Chondrocyte (in vitro differentiated cells): ENCODE measurements around the gene DNAJC7. TPM values are rescaled to one million over a fixed set of nuclear protein-coding genes. Genes with fewer than 3 reads are reported as not detected.

Experiments used
- DNase-seq: peaks from one replicate; pipeline ENCODE4 v3.0.0; 2021; ENCODE audit warnings: mixed read lengths, low spot score
- H3K27ac Mint-ChIP-seq: one replicate; pipeline ENCODE4 v1.8.0; 2021; ENCODE audit warnings: mild to moderate bottlenecking, moderate library complexity, mixed read lengths; ENCODE audit not compliant: unreplicated experiment
- H3K27me3 Mint-ChIP-seq: 2 replicates; pipeline ENCODE4 v1.8.0; 2021; ENCODE audit warnings: low read depth, mixed read lengths
- H3K36me3 Mint-ChIP-seq: 2 replicates; pipeline ENCODE4 v1.8.0; 2021; ENCODE audit warnings: low read depth, mixed read lengths
- H3K4me1 Mint-ChIP-seq: 2 replicates; pipeline ENCODE4 v1.8.0; 2021; ENCODE audit warnings: low read depth, mild to moderate bottlenecking, mixed read lengths
- H3K4me3 Mint-ChIP-seq: one replicate; pipeline ENCODE4 v1.8.0; 2021; ENCODE audit warnings: mild to moderate bottlenecking, moderate library complexity, mixed read lengths; ENCODE audit not compliant: unreplicated experiment
- H3K9me3 Mint-ChIP-seq: 2 replicates; pipeline ENCODE4 v1.8.0; 2021; ENCODE audit warnings: low read depth, mixed read lengths
- total RNA-seq: library from RNA; stranded (reverse); gene quantifications from 3 replicates; pipeline ENCODE4 v1.2.1, GENCODE V29; 2021
- TF ChIP-seq, protein P1 (sequence below): fragments of 200-600 bp; sonication (generic); IDR thresholded peaks from 2 replicates; pipeline ENCODE4 v1.5.0; 2021; ENCODE audit warnings: antibody characterized with exemption, mild to moderate bottlenecking, moderate library complexity

Gene DNAJC7
- total RNA-seq, 1 donor from 2014 or later: 51.2 TPM

GRCh38 chr17:41985919-41986318 is 31.3 kb downstream of the DNAJC7 start:
- H3K4me3 Mint-ChIP-seq: no peak overlapping the region
- no peaks in the 10 kb centered on the region for H3K4me1 Mint-ChIP-seq
- H3K9me3 Mint-ChIP-seq: no peaks in the 10 kb centered on the region
- TF ChIP-seq, protein P1, sequence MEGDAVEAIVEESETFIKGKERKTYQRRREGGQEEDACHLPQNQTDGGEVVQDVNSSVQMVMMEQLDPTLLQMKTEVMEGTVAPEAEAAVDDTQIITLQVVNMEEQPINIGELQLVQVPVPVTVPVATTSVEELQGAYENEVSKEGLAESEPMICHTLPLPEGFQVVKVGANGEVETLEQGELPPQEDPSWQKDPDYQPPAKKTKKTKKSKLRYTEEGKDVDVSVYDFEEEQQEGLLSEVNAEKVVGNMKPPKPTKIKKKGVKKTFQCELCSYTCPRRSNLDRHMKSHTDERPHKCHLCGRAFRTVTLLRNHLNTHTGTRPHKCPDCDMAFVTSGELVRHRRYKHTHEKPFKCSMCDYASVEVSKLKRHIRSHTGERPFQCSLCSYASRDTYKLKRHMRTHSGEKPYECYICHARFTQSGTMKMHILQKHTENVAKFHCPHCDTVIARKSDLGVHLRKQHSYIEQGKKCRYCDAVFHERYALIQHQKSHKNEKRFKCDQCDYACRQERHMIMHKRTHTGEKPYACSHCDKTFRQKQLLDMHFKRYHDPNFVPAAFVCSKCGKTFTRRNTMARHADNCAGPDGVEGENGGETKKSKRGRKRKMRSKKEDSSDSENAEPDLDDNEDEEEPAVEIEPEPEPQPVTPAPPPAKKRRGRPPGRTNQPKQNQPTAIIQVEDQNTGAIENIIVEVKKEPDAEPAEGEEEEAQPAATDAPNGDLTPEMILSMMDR: no peak
- peaks cover 31% of the 10 kb centered on the region for H3K36me3 Mint-ChIP-seq
- H3K27ac Mint-ChIP-seq: no peak overlapping the region
- no peaks in the 10 kb centered on the region for H3K27me3 Mint-ChIP-seq
- no peak for DNase-seq

- peaks cover 32% of the 10 kb centered on the region for H3K36me3 Mint-ChIP-seq
- H3K4me1 Mint-ChIP-seq: no peaks in the 10 kb centered on the region
- no peaks in the 10 kb centered on the region for H3K27me3 Mint-ChIP-seq
- no peaks in the 10 kb centered on the region for H3K9me3 Mint-ChIP-seq
- no peak overlapping the region for H3K4me3 Mint-ChIP-seq
- TF ChIP-seq, protein P1: no peak
- DNase-seq: no peak
- H3K27ac Mint-ChIP-seq: no peak overlapping the region
Observed at GRCh38 chr17:41984454-41984853, 32.8 kb downstream of the DNAJC7 start.

DNA sequence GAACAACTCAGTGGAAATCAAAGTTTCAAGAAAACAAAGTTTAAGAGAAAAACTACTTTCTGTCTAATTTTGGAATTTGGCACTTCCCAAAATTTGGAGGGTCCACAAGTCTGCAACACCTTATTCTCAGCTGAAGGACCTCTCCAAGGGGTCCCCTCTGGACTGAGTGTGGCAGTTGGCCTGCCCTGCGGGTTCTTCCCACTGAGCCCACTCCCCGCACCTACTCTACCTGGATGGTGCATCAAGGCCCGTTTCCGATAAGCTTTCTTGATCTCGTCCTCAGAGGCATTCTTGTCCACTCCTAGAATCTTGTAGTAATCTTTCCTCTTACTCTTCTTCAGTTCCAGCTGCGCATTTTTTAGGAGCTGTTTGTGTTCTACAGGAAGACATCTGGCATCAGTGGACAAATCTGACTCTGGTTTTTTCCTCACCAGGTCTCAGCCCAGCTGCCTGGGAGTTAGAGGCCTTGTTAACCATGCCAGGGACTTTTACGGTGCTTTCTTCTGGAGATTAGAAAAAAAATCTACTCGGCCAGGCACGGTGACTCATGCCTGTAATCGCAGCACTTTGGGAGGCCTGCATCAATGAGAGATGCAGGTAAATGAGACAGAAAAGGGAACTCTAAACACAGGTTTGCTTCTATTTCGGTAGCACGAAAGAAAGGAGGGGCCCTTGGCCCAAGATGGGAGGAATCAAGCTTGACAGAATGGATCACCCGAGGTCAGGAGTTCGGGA is 35.0 kb downstream of the DNAJC7 start:
- Mint-ChIP-seq H3K27me3 (no peaks in the 10 kb centered on the region), H3K36me3 (peaks cover 32% of the 10 kb centered on the region), H3K4me3 (no peak overlapping the region), H3K9me3 (no peaks in the 10 kb centered on the region), H3K4me1 (no peaks in the 10 kb centered on the region), H3K27ac (no peak overlapping the region)
- TF ChIP-seq, protein P1: no peak
- DNase-seq: no peak

DNA sequence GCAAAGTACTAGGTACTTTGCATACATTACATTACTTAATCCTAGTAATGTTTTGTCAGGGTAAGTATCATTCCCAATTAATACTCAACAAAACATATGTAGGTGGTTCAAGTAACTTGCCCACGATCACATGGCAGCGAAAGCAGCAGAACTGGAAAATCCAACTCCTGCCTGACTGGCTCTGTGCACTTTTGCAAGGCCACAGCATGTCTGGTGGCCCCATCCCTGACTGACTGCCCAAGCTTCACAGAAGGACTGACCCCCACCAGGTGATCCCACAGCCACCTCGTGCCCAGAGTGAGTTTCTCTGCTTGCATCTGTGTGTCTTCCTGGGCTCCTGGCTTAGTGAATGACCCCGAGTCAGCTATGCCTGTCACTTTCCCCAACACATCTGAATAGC is 39.2 kb downstream of the DNAJC7 start:
- Mint-ChIP-seq H3K36me3 (peaks cover 29% of the 10 kb centered on the region), H3K27me3 (no peaks in the 10 kb centered on the region), H3K4me3 (no peak overlapping the region), H3K9me3 (no peaks in the 10 kb centered on the region), H3K4me1 (no peaks in the 10 kb centered on the region), H3K27ac (peak overlapping the region; percentile 54)
- peak; percentile 25 for DNase-seq
- TF ChIP-seq, protein P1: no peak

GRCh38 chr17:41976142-41976768 is 41.0 kb downstream of the DNAJC7 start:
- peaks cover 6% of the 10 kb centered on the region for H3K4me1 Mint-ChIP-seq
- TF ChIP-seq, protein P1: no peak
- peak overlapping the region; percentile 29 for H3K27ac Mint-ChIP-seq
- no peak overlapping the region for H3K4me3 Mint-ChIP-seq
- no peaks in the 10 kb centered on the region for H3K9me3 Mint-ChIP-seq
- no peaks in the 10 kb centered on the region for H3K27me3 Mint-ChIP-seq
- DNase-seq: peak; percentile 68
- H3K36me3 Mint-ChIP-seq: peaks cover 26% of the 10 kb centered on the region
